T47D (cell line): ENCODE measurements around the gene TTC7B.

ENCODE experiments used
- DNase-seq, 2 experiments: peaks; one replicate each; pipeline versions ENCODE4 v3.0.0 to v3.0.0-alpha.2; 2011 to 2012; ENCODE audit warnings: low read depth in 1 of 2, low spot score in 1 of 2
- JUND ChIP-seq: IDR thresholded peaks from 2 replicates; pipeline ENCODE4 v1.6.1; 2012; ENCODE audit warnings: low read depth
- in situ Hi-C: cut with HindIII; loops from 2 replicates; pipeline ENCODE4 v1.10.0; 2016; ENCODE audit warnings: low sequenced_read_pairs, low pct_unique_long_range_greater_than_20kb

TTC7B gene

DNA sequence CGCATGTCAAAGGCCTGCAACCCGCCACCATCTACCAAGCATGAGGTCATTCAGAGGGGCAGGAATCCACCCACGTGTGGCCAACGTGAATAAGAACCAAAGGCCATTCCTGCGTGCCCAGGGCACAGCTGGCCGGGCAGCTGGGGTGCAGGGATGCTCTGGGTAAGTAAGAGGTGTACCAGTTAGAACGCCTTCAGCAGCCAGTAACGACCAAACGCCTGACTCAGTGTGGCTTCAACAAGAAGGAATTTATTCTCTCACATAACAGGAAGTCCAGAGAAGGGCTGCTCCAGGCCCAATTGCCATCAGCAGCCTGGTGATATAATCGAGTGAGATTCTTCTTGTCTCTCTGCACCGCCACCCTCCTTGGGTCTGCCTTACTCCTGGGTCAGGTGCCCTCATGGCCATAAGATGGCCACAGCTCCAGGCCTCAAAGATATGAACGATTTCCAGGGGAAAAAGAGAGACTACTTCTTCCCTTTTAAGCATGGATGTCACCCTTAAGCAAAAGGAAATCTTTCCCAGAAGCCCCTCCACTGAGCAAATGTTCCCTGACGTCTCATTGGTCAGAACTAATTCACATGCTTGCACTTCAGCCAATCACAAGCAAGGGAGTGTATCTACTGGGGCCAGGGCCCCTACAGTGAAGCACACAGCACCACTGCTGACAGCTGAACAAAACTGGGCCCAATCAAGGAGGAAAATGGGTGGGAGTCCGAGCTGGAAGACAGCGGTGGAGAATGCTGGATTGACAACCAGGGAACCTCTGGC is 7.3 kb downstream of the TTC7B start:
- in situ Hi-C loops = no loop called here
- no peak for TF ChIP-seq JUND
- DNase-seq = no peak

DNA sequence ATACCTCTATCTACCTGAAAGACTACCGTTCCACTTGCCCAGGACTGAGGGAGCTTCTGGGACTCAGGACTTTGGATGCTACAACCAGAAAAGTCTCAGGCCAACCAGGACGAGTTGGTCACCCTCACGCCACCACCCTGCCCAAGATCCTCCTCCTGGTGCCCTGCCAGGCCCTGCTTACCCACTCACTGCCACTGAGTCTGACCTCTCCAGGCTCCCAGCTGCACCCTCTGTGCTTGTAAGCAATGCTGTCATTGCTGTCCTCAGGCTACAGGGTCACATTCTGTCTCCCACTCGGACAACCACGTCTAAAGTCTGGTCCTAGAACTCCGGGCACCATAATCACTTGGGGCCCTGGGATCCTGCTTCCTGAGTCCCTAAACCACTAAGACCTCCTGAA is 9.2 kb downstream of the TTC7B start:
- in situ Hi-C loops = no loop called here
- TF ChIP-seq JUND = no peak
- no peak for DNase-seq

DNA sequence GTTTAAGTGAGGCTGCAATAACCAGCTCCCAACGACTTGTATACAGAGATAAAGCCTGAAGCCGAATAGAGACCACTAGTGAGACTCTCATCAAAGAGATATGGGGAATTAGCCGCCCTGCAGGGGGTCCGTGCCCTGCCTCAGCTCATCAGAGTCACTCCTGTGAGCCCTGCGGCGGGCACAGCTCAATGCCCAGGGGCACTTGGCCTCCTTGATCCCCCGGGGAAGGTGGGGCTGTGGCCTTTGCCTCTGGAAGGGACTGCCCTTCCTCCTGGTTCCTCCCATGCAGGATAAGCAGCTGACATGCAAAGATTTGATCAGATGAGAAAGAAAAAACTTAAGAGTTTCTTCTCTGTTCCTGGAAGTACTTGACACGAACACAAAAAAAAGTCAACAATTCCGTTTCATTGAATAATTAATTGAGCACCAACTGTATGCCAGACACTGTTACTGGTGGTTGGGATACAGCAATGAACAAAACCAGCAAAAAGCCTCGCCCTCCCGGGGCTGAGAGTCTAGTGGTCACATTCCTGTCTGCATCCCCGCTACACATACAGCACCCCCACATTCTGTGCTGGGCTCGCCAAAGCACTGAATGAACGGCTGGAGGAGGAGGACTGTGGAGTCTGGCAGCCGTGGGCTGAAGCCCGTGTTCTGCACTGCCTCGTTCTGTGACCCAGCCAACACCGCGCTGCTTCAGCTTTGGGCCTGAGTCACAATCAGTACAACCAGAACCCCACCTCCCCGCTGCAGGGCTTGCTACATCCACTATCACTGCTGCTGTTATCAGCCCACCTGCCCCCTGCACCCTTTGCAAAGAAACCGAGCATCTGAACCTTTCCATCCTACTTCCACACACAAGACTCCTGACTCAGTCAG is 10.3 kb downstream of the TTC7B start:
- in situ Hi-C loops = no loop called here
- no peak for TF ChIP-seq JUND
- DNase-seq = no peak

DNA sequence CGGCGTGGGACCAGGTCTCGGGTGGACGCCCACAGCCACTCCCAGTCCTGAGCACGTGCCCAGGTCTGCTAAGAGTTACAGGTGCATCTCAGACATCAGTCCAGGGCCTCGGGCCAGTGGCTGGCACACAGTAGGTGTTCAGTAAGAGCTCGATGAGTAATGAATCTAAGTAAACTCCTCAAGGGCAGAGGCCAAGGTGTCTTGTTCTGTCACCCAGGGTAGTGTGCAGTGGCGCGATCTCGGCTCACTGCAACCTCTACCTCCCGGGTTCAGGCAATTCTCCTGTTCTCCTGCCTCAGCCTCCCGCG is 11.2 kb downstream of the TTC7B start:
- TF ChIP-seq JUND = no peak
- no peak for DNase-seq
- in situ Hi-C loops = no loop called here

DNA sequence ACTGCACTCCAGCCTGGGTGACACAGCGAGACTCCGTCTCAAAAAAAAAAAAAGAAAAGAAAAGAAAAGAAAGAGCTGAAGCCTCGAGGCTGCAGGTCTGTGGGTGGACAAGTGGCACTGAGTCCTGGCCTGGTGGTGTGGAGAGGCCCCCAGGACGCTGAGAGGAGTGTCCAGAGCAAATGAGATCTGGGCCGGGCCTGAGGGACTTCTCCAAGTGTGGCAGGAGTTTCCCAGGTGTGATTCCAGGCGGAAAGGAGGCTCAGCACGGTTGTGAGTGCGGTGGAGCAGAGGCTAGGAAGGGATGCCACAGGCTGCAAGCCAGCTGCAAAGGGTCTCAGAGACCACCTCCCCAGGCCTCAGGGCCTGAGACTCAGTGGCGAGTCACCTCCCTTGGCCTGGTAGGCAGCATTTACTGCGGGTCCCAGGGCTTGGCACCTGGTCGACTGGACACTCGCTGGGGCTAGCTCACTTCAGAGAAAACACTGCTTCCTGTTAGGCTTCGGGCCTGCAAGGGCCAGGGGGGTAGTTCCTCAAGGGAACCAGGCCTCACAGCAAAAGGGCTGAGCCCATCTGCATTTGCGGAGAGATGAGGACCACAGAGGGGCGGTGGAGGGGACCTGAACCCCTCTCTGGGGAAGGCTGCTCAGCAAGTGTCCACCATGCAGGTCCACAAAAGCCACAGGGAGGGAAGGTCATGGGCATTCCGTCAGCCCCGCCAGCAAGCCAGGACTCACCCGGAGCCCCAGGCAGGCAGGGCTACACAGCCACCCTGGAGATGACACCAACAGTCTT is 11.7 kb downstream of the TTC7B start:
- in situ Hi-C loops = no loop called here
- TF ChIP-seq JUND = no peak
- DNase-seq = no peak

DNA sequence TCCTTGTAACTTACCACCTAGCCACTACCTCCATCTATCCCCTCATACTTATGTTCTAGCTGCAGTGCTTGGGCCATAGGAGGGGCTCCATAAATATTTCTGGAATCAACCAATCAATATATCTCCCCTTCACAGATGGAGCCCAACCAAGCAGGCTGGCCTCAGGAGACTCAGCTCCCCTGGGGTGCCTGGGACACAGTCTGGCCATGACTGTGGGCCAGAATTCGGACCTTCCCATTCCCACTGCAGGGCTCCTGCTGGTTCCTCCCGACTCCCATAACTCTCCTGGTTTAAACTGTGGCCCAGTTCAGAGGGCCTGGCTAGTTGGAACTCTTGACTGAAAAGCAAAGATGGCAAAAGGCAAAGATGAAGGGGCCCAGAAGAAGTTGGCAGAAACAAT is 13.0 kb downstream of the TTC7B start:
- TF ChIP-seq JUND = no peak
- DNase-seq = no peak
- in situ Hi-C loops = no loop called here

DNA sequence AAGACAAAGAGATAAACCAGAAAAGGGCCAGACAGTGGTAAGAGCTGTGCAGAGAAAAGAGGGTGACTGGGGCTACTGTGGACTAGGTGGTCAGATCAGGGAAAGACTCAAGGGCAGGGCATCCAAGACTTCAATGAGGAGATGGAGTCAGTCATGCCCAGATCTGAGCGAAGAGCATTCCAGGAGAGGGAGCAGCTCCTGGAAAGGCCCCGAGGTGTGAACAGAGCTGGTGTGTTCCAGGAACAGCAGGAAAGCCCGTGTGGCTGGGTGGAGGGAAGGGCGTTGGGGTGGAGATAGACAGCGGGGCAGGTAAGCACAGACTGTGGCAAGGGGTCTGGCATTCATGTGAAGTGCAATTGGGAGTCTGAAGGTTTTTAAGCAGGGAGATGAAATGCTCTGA is 16.8 kb downstream of the TTC7B start:
- no peak for DNase-seq
- in situ Hi-C loops = no loop called here
- TF ChIP-seq JUND = no peak

DNA sequence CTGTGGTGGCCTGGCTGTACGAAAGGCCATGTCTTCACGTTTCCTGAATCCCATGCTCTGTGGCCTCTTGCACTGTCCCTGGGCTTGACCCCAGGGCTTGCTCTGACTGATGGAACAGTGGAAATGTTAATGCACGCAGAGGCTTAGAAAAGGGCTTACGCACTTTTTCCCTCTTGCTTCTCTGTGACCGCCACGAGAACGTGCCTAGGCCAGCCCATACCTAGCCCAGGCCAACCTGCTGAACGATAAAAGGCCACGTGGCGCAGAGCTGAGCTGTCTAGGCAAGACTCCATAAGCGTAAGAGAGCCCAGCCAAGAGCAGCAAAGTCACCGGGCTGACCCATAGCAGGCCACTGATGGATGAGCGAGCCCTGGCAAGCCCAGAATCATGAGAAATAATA is 18.3 kb downstream of the TTC7B start:
- in situ Hi-C loops = no loop called here
- TF ChIP-seq JUND = no peak
- no peak for DNase-seq

DNA sequence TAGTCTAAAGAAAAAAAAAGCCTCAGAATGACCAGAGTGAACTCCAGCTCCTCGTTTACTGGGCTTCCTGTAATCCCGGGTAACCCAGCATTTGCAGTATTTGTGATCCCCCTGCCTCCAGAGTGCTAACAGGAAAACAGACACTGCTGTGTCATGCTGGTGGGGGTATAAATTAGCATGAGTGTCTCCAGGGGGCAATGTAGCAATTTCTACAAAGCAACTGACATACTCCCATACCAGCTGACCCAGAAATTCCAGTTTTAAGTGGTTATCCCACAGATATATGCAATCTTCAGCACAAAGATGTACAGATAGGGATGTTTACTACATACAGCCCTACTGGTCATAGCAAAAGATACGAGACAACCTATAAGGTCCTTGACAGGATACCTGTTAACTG is 18.8 kb downstream of the TTC7B start:
- no peak for TF ChIP-seq JUND
- peak in 1 of 2 experiments; percentile 16 for DNase-seq
- in situ Hi-C loops = no loop called here

DNA sequence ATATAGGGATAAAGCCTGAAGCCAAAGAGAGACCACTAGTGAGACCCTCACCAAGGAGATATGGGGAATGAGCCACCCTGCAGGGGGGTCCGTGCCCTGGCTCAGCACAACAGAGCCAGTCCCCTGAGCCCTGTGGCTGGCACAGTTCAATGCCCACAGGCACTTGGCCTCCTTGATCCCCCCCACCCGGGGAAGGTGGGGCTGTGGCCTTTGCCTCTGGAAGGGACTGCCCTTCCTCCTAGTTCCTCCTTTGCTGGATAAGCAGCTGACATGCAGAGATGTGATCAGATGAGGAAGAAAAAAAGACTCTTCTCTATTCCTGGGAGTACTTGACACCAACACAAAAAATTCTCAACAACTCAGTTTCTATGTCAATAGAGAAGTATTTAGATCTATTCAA is 19.9 kb downstream of the TTC7B start:
- in situ Hi-C loops = no loop called here
- no peak for DNase-seq
- no peak for TF ChIP-seq JUND

DNA sequence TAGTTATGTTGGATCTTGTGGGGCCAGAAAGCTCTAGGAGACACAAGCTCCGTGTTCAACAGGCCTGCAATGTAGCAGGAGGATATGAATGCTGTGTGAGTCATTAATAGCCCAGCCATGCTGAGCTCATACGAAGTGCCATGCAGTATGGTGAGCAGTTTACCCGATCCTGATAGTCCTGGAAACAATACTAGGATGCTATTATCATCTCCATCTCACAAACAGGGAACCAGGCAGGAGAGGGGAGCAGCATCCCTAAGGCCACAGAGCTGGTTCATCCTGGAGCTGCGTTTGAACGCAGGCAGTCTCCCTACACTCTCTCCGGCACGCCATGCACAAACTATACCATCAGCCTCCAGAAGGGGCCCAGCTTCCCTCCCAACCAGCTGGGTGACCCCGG is 20.5 kb downstream of the TTC7B start:
- DNase-seq = no peak
- no peak for TF ChIP-seq JUND
- in situ Hi-C loops = no loop called here

DNA sequence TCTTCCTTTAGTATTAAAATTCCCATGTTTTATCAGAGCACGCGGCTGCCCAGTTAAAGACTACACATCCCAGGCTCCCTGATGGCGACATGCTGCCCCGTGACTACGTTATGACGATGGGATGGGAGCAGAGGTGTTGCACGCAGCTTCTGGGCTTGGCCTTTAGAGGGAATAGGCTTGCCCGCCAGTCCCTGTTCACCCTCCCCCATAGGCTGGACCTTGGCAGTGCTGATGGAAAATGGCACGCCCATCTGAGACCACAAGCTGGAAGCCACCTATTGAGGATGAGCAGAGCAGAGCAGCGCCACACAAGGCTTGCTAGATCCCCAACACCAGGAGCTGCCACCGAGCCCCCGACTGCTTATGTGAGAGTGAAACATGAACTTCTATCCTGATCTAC is 24.7 kb downstream of the TTC7B start:
- DNase-seq = no peak
- in situ Hi-C loops = no loop called here
- no peak for TF ChIP-seq JUND

DNA sequence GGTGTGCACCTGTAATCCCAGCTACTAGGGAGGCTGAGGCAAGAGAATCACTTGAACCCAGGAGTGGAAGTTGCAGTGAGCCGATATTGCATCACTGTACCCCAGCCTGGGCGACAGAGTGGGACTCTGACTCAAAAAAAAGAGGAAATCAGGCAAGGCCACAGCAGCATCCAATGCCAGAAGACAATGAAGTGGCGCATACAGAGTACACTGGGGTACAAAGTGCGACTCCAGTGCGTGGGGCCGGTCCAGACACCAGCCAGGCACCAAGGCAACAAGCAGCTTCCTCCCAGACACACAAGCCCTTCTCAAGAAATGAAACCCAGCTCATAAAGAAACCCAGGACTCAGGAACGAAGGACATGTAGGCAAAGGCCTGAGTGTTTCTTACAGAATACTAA is 28.2 kb downstream of the TTC7B start:
- no peak for DNase-seq
- in situ Hi-C loops = no loop called here
- TF ChIP-seq JUND = no peak
